Spleen (tissue), 11 donors: ENCODE data around the gene ZNF148. TPM values are rescaled to one million over a fixed set of nuclear protein-coding genes. Genes with fewer than 3 reads are reported as not detected.

Source experiments
- DNase-seq: peaks from one replicate; pipeline ENCODE4 v3.0.0-alpha.2; 2020
- H3K27ac ChIP-seq, 8 donors: fragments of 200-600 bp; sonication (generic) in 7 of 8; 1 replicate in 4 of 8; 2 replicates in 4 of 8; pipeline versions ENCODE4 v1.5.0 to v1.8.0; 2016 to 2021; ENCODE audit warnings: inconsistent platforms in 4 of 8, mild to moderate bottlenecking in 4 of 8, moderate library complexity in 1 of 8
- H3K27me3 ChIP-seq, 7 donors: fragments of 200-600 bp; sonication (generic) in 6 of 7; replicated peaks in 1 of 7; 1 replicate in 4 of 7; 2 replicates in 3 of 7; pipeline versions ENCODE4 v1.5.0 to v1.8.0; 2016 to 2021; ENCODE audit warnings: inconsistent platforms in 3 of 7, mild to moderate bottlenecking in 1 of 7
- H3K36me3 ChIP-seq, 6 donors: fragments of 200-600 bp; sonication (generic) in 5 of 6; 1 replicate in 4 of 6; 2 replicates in 2 of 6; pipeline versions ENCODE4 v1.5.0 to v1.8.0; 2016 to 2021; ENCODE audit warnings: inconsistent platforms in 2 of 6
- H3K4me1 ChIP-seq, 6 donors: fragments of 200-600 bp; sonication (generic) in 5 of 6; 1 replicate in 3 of 6; 2 replicates in 3 of 6; pipeline versions ENCODE4 v1.5.0 to v1.8.0; 2016 to 2021; ENCODE audit warnings: inconsistent platforms in 3 of 6
- H3K4me3 ChIP-seq, 8 donors: fragments of 200-600 bp; sonication (generic) in 7 of 8; 1 replicate in 4 of 8; 2 replicates in 4 of 8; pipeline versions ENCODE4 v1.5.0 to v1.8.0; 2016 to 2021; ENCODE audit warnings: inconsistent platforms in 4 of 8, mild to moderate bottlenecking in 4 of 8, moderate library complexity in 2 of 8
- H3K9me3 ChIP-seq, 8 donors: fragments of 200-600 bp; sonication (generic) in 7 of 8; 1 replicate in 4 of 8; 2 replicates in 4 of 8; pipeline versions ENCODE4 v1.5.0 to v1.8.0; 2016 to 2021; ENCODE audit warnings: inconsistent platforms in 4 of 8
- POLR2A ChIP-seq, 3 donors: fragments of 450-650 bp; IDR thresholded peaks; one replicate each; pipeline ENCODE4 v1.5.1; 2017; ENCODE audit warnings: antibody characterized with exemption in 3 of 3, mild to moderate bottlenecking in 1 of 3
- POLR2AphosphoS5 ChIP-seq, 3 donors: sonication (generic); formaldehyde crosslinking; IDR thresholded peaks; one replicate each; pipeline ENCODE4 v1.5.1; 2017; ENCODE audit warnings: antibody characterized with exemption in 3 of 3
- WGBS, 5 donors: extraction: QIAGEN DNeasy Blood & Tissue Kit in 3 of 5; methylation state at CpG; one replicate each; pipeline versions ENCODE4 v1.1.5 to v1.1.7; 2013 to 2018; 5-methylcytosine and 5-hydroxymethylcytosine counted together
- intact Hi-C: fragments of 100-400 bp; cut with DNase I; formaldehyde crosslinking; loops from one replicate; pipeline ENCODE4 v1.15.0; 2023; ENCODE audit warnings: low total_unique reads
- polyA plus RNA-seq, 3 donors: library from polyadenylated mRNA; stranded (reverse); fragments of 200-250 nt; gene quantifications; one replicate each; pipeline ENCODE4 v1.2.1, GENCODE V29; 2013
- total RNA-seq, 7 donors: library from RNA; depleted of rRNA in 3 of 7; stranded (reverse); fragments of >200 nt in 3 of 7; fragmentation: NEBNext Ultra II Directional in 4 of 7; extraction: Animal tissue kit (Norgen Biotek cat#: 25700) in 4 of 7; gene quantifications; one replicate each; pipeline versions ENCODE4 v1.1.0 to v1.2.1, GENCODE V29; 2016 to 2021
- TF ChIP-seq, protein P1 (sequence below), 11 experiments: fragments of 200-600 bp in 7 of 11; fragments of 450-650 bp in 4 of 11; sonication (generic) in 4 of 11; IDR thresholded peaks in 8 of 11; conservative IDR thresholded peaks in 3 of 11; 1 replicate in 7 of 11; 2 replicates in 4 of 11; pipeline versions ENCODE4 v1.4.0 to v1.8.0; 2016 to 2021; ENCODE audit warnings: antibody characterized with exemption in 11 of 11, inconsistent platforms in 4 of 11, mild to moderate bottlenecking in 1 of 11
- donor health status: healthy with polysubstance abuse.
- donor health status: DM: no; HTN: no; CAD: no; lungs with moderate emphysema.
- donor health status: DM: no; HTN: no; CAD: no.
- donor health status: Bipolar disorder and iron deficiency.
- donor health status: healthy.
- donor health status: DM: no; HTN: no; CAD: no.
- donor health status: DM: yes; HTN: yes; CAD: no.

The ZNF148 gene
- total and polyA plus RNA-seq, 10 donors: 4.1 to 66.0 (median 39.0) TPM

DNA sequence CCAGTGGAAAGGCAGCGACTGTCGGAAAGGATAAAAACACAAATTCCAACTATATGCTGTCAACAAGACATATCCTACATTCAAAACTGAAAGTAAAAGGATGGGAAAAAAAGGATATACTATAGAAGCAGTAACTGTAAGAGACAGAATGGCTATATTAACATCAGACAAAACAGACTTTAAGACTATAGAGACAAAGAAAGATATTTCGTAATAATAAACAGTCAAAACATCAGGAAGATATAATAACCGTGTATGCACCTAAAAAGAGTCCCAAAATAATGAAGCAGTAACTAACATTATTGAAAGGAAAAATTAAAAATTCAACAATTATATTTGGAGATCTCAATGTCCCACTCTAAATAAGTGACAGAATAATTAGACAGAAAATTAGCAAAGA lies 48.2 kb downstream of the ZNF148 start:
- Histone ChIP-seq H3K36me3 (peaks cover 0 to 87% (median 19%) of the 10 kb centered on the region in 6 donors), H3K4me3 (no peak overlapping the region), H3K27ac (no peak overlapping the region), H3K27me3 (no peaks in the 10 kb centered on the region), H3K9me3 (peaks cover 3 to 23% (median 19%) of the 10 kb centered on the region in 8 donors), H3K4me1 (peaks cover 0 to 6% (median 3%) of the 10 kb centered on the region in 6 donors)
- intact Hi-C loops: no loop called here
- TF ChIP-seq POLR2A (IDR thresholded peaks at IDR 0.05) (no peak), POLR2AphosphoS5 (IDR thresholded peaks at IDR 0.05) (no peak)
- TF ChIP-seq, protein P1, sequence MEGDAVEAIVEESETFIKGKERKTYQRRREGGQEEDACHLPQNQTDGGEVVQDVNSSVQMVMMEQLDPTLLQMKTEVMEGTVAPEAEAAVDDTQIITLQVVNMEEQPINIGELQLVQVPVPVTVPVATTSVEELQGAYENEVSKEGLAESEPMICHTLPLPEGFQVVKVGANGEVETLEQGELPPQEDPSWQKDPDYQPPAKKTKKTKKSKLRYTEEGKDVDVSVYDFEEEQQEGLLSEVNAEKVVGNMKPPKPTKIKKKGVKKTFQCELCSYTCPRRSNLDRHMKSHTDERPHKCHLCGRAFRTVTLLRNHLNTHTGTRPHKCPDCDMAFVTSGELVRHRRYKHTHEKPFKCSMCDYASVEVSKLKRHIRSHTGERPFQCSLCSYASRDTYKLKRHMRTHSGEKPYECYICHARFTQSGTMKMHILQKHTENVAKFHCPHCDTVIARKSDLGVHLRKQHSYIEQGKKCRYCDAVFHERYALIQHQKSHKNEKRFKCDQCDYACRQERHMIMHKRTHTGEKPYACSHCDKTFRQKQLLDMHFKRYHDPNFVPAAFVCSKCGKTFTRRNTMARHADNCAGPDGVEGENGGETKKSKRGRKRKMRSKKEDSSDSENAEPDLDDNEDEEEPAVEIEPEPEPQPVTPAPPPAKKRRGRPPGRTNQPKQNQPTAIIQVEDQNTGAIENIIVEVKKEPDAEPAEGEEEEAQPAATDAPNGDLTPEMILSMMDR (IDR thresholded peaks at IDR 0.05 in 8 of 11, conservative IDR thresholded peaks at IDR 0.05 in 3 of 11): no peak
- no peak for DNase-seq
- WGBS, 5 donors: 72 to 91% (median 74%) methylated on average over 4 of the region's 4 CpGs

GRCh38 chr3:125325746-125326145 lies 49.4 kb downstream of the ZNF148 start:
- no peak overlapping the region for H3K4me3 ChIP-seq
- H3K27ac ChIP-seq: no peak overlapping the region
- intact Hi-C loops: no loop called here
- H3K27me3 ChIP-seq: no peaks in the 10 kb centered on the region
- H3K36me3 ChIP-seq: peaks cover 0 to 90% (median 19%) of the 10 kb centered on the region in 6 donors
- TF ChIP-seq, protein P1 (IDR thresholded peaks at IDR 0.05 in 8 of 11, conservative IDR thresholded peaks at IDR 0.05 in 3 of 11): no peak
- TF ChIP-seq POLR2AphosphoS5 (IDR thresholded peaks at IDR 0.05): no peak
- TF ChIP-seq POLR2A (IDR thresholded peaks at IDR 0.05): no peak
- no peak for DNase-seq
- peaks cover 3 to 23% (median 19%) of the 10 kb centered on the region in 8 donors for H3K9me3 ChIP-seq
- H3K4me1 ChIP-seq: peaks cover 0 to 5% (median 0%) of the 10 kb centered on the region in 6 donors

DNA sequence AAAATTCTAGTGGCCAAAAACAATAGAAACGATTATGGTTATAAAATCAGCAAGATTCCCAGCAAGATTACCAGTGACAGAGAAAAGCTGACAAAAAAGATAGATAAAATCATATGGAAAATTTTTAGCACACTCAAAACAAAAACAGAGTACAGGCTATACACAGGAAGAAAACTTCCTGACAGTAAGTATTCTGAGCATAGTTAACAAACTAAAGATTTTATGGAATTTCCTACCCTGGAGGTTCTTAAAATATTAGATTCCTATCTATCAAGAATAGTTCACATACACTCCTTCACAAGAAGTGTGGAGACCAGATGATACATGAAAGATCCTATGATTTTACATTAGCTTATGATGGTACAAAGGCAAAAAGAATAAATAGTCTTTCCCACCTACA lies 50.8 kb downstream of the ZNF148 start:
- no peak for DNase-seq
- WGBS, 5 donors: 51 to 83% (median 77%) methylated on average over 1 of the region's 1 CpG
- peaks cover 0 to 81% (median 16%) of the 10 kb centered on the region in 6 donors for H3K36me3 ChIP-seq
- intact Hi-C loops: no loop called here
- no peak overlapping the region for H3K27ac ChIP-seq
- H3K9me3 ChIP-seq: peaks cover 3 to 23% (median 19%) of the 10 kb centered on the region in 8 donors
- peaks cover 0 to 5% (median 0%) of the 10 kb centered on the region in 6 donors for H3K4me1 ChIP-seq
- TF ChIP-seq, protein P1 (IDR thresholded peaks at IDR 0.05 in 8 of 11, conservative IDR thresholded peaks at IDR 0.05 in 3 of 11): no peak
- TF ChIP-seq POLR2AphosphoS5 (IDR thresholded peaks at IDR 0.05) (no peak), POLR2A (IDR thresholded peaks at IDR 0.05) (no peak)
- H3K27me3 ChIP-seq: no peaks in the 10 kb centered on the region
- H3K4me3 ChIP-seq: no peak overlapping the region

DNA sequence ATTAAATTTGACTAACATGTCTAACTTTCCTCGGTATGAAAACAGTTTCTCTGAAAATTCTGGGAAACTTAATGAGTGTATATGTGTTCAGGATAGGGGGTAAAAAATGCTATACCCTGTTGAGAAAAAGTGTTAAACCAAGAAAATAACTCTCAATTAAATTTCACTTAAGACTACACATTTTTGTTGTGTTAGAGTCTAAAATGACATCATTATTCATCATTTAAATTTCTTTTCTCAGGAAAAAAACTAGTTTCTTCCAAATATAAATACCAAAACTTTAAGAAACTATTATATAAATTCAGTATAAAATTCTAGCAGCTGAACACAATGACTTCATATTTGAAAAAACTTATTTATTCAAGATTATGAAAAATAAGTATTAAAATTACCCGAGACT lies 52.2 kb downstream of the ZNF148 start:
- Histone ChIP-seq H3K27me3 (no peaks in the 10 kb centered on the region), H3K4me1 (peaks cover 0 to 9% (median 0%) of the 10 kb centered on the region in 6 donors), H3K27ac (no peak overlapping the region), H3K9me3 (peaks cover 3 to 23% (median 19%) of the 10 kb centered on the region in 8 donors), H3K4me3 (no peak overlapping the region), H3K36me3 (peaks cover 0 to 81% (median 16%) of the 10 kb centered on the region in 6 donors)
- intact Hi-C loops: no loop called here
- TF ChIP-seq POLR2AphosphoS5 (IDR thresholded peaks at IDR 0.05): no peak
- TF ChIP-seq, protein P1 (IDR thresholded peaks at IDR 0.05 in 8 of 11, conservative IDR thresholded peaks at IDR 0.05 in 3 of 11): no peak
- TF ChIP-seq POLR2A (IDR thresholded peaks at IDR 0.05): no peak
- no peak for DNase-seq
- whole genome bisulfite sequencing, 5 donors: 93 to 99% (median 94%) methylated on average over 2 of the region's 2 CpGs
